Activated CD4-positive, alpha-beta T cell treated with anti-CD3 and anti-CD28 coated beads for 36 hours (primary cell): ENCODE data around the gene FGF4. TPM values are rescaled to one million over a fixed set of nuclear protein-coding genes. Genes with fewer than 3 reads are reported as not detected.

ENCODE experiments used
- ATAC-seq: fragments of 200-7000 bp; cut with Tn5 transposase; one replicate; pipeline ENCODE4 v1.10.0; 2021; ENCODE audit warnings: mild to moderate bottlenecking, moderate library complexity
- CTCF ChIA-PET: fragments of 350-600 bp; sonication (Branson Sonifier 250); formaldehyde crosslinking; loops from one replicate; lab custom pipeline; 2021; ENCODE audit warnings: antibody characterized with exemption; lab: Charles Lee
- POLR2A ChIA-PET: fragments of 350-600 bp; sonication (Branson Sonifier 250); formaldehyde crosslinking; loops from one replicate; lab custom pipeline; 2021; ENCODE audit warnings: antibody characterized with exemption, inconsistent platforms; lab: Charles Lee
- DNase-seq: peaks from one replicate; pipeline ENCODE4 v3.0.0-alpha.2; 2020
- H3K27ac Mint-ChIP-seq: one replicate; pipeline ENCODE4 v1.8.0; 2021; ENCODE audit warnings: mixed read lengths
- H3K27me3 Mint-ChIP-seq: one replicate; pipeline ENCODE4 v1.8.0; 2021; ENCODE audit warnings: mixed read lengths
- H3K36me3 Mint-ChIP-seq: one replicate; pipeline ENCODE4 v1.8.0; 2021; ENCODE audit warnings: low read depth, mixed read lengths
- H3K4me1 Mint-ChIP-seq: one replicate; pipeline ENCODE4 v1.8.0; 2021; ENCODE audit warnings: mixed read lengths
- H3K4me3 Mint-ChIP-seq: one replicate; pipeline ENCODE4 v1.8.0; 2021; ENCODE audit warnings: mild to moderate bottlenecking, moderate library complexity, mixed read lengths
- H3K9me3 Mint-ChIP-seq: one replicate; pipeline ENCODE4 v1.8.0; 2021; ENCODE audit warnings: low read depth, mixed read lengths
- intact Hi-C, 2 experiments: fragments of 100-400 bp; cut with DNase I in 1 of 2; cut with micrococcal nuclease in 1 of 2; formaldehyde crosslinking; loops; one replicate each; pipeline versions ENCODE4 v1.14.2 to v1.15.1; 2022 to 2024; cut with DNase I, micrococcal nuclease
- total RNA-seq, 2 experiments: library from RNA; stranded (reverse); gene quantifications; one replicate each; pipeline ENCODE4 v1.2.3, GENCODE V29; 2021

FGF4 gene
- total RNA-seq, 2 experiments from 2014 or later: not detected

DNA sequence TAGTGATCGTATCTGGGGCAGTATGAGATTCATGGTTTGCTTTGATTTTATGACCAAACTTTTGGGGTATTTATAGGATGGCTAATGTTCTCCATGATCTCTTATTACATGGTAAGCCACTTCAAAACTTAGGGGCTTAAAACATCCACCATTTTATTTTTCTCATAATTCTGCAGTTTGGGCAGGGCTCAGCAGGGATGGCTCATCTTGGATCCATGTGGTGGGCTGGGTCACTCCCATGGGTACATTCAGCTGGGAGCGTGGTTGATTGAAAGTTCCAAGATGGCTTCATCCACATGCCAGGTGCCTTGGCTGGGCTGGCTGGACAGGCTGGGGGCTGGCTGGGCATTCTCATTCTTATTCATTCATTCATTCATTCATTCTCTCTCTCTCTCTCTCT, 40.8 kb downstream of the FGF4 start:
- no peak for ATAC-seq
- Mint-ChIP-seq H3K4me3 (no peak overlapping the region), H3K36me3 (peaks cover 4% of the 10 kb centered on the region), H3K27ac (no peak overlapping the region), H3K4me1 (no peaks in the 10 kb centered on the region), H3K27me3 (peaks cover 17% of the 10 kb centered on the region), H3K9me3 (peaks cover 9% of the 10 kb centered on the region)
- ChIA-PET POLR2A (no interaction called here), CTCF (no interaction called here)
- intact Hi-C loops: no loop called here
- DNase-seq: no peak

DNA sequence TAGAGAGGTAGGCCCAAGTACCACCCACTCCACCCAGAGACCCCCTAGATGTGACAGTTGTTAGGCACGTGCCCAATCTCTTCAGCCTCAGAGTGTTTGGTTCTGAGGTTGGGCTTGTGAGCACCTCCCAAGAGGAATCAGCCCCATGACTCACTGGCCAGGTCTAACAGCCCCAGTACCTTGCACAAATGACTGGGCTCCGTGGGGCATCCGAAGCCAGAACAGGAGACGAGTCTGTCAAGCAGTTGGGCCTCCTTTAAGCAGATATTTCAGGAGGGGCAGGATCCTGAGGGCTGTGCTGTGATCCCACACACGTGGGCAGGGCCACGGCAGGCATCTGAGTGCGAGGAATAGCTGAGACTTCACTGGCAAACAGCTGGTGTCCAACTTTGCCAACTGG, 42.2 kb downstream of the FGF4 start:
- POLR2A ChIA-PET: interaction anchor here (0.7 kb wide), 1 partner anchor 100 kb away, joined by 3 read pairs; no protein-coding TSS in a partner anchor
- DNase-seq: no peak
- CTCF ChIA-PET: no interaction called here
- peaks cover 19% of the 10 kb centered on the region for H3K27me3 Mint-ChIP-seq
- no peaks in the 10 kb centered on the region for H3K4me1 Mint-ChIP-seq
- no peak overlapping the region for H3K27ac Mint-ChIP-seq
- peaks cover 9% of the 10 kb centered on the region for H3K9me3 Mint-ChIP-seq
- H3K36me3 Mint-ChIP-seq: peaks cover 4% of the 10 kb centered on the region
- no peak for ATAC-seq
- H3K4me3 Mint-ChIP-seq: no peak overlapping the region
- intact Hi-C loops: no loop called here

DNA sequence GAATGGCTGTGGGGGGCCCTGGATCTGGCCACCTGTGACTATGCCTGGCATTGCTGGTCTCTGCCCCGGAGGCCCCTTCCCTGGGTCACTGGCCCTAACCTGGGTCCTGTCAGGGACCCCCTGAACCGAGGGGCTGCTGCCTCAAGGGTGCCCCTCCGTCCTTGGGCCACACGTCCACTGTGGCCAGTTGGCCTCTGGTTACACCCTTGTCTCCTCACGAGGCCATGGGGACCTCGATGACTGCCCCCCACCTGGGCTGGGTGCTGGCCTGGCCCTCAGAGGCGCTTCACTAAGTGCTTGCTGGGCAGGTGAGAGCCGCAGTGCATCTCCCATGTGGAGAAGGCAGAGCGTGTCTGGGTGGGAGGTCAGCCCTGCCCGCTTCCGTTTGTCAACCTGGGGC, 44.0 kb downstream of the FGF4 start:
- CTCF ChIA-PET: no interaction called here
- Mint-ChIP-seq H3K27ac (no peak overlapping the region), H3K4me1 (no peaks in the 10 kb centered on the region), H3K36me3 (peaks cover 4% of the 10 kb centered on the region), H3K27me3 (peaks cover 21% of the 10 kb centered on the region), H3K9me3 (peaks cover 9% of the 10 kb centered on the region), H3K4me3 (no peak overlapping the region)
- POLR2A ChIA-PET: no interaction called here
- no peak for DNase-seq
- intact Hi-C loops: no loop called here
- ATAC-seq: no peak

DNA sequence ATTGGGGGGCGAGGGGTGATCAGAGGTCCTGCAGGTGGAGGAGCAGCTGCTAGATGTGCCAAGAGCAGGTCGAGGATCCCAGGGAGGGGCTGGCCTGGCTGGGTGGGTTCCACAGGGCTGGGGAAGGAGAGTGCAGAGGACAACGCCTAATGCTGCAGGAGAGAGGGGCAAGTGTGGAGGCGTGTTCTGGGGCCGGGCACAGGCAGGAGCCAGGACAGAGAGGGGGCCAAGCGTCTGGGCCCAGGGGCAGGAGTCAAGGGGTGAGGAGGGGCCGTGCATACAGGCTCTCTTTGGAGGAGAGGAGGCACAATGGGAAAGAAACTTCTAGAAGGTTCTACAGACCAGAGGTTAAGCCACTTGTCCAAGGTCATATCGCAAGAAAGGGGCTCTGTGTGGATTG, 44.6 kb downstream of the FGF4 start:
- no peak overlapping the region for H3K4me3 Mint-ChIP-seq
- CTCF ChIA-PET: no interaction called here
- intact Hi-C loops: no loop called here
- ATAC-seq: no peak
- H3K9me3 Mint-ChIP-seq: peaks cover 9% of the 10 kb centered on the region
- DNase-seq: no peak
- no peak overlapping the region for H3K27ac Mint-ChIP-seq
- peaks cover 25% of the 10 kb centered on the region for H3K27me3 Mint-ChIP-seq
- peaks cover 4% of the 10 kb centered on the region for H3K36me3 Mint-ChIP-seq
- POLR2A ChIA-PET: no interaction called here
- no peaks in the 10 kb centered on the region for H3K4me1 Mint-ChIP-seq

DNA sequence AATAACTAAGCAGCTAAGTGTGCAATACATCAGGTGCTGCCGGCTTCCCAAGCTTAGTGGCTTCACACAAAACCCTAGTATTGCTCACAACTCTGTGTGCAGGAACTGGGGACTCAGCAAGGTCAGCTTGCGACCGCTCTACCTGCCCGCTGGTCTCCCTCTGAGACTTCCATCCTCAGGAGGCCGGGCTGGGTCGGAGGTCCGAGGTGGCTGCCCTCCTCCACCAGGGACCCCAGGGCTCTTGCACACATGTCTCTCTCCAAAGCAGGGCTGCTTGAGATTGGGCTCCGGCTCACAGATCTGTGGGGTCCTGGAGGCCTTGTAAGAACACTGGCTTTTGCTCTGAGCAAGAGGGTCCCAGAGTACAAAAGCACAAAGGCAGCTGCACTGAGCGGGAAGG, 45.9 kb downstream of the FGF4 start:
- peaks cover 4% of the 10 kb centered on the region for H3K9me3 Mint-ChIP-seq
- POLR2A ChIA-PET: no interaction called here
- CTCF ChIA-PET: no interaction called here
- H3K4me3 Mint-ChIP-seq: no peak overlapping the region
- peaks cover 1% of the 10 kb centered on the region for H3K36me3 Mint-ChIP-seq
- H3K27me3 Mint-ChIP-seq: peaks cover 28% of the 10 kb centered on the region
- H3K4me1 Mint-ChIP-seq: no peaks in the 10 kb centered on the region
- no peak overlapping the region for H3K27ac Mint-ChIP-seq
- intact Hi-C loops: no loop called here
- DNase-seq (no peak), ATAC-seq (no peak)

DNA sequence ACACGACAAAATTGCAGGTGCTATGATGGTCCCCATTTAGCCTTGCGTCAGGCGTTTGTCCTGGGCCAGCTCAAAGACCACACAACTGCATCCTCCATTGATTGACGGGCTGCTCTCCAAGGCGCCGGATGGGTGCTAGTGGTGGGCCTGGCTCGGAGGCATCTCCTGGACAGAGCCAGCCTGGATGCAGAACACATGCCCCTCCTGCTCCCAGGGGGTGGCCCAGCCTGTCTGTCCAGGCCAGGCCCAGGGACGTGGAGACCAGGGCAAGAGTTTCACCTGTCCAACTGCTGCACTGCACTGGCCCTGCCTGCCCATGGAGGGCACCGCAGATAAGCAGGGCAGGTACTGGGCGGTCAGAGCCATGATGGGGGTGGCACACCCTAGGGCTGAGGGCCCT, 47.9 kb downstream of the FGF4 start:
- H3K4me1 Mint-ChIP-seq: no peaks in the 10 kb centered on the region
- no peak for DNase-seq
- H3K4me3 Mint-ChIP-seq: no peak overlapping the region
- H3K27me3 Mint-ChIP-seq: peaks cover 37% of the 10 kb centered on the region
- H3K9me3 Mint-ChIP-seq: no peaks in the 10 kb centered on the region
- no peak for ATAC-seq
- ChIA-PET POLR2A (no interaction called here), CTCF (no interaction called here)
- intact Hi-C loops: no loop called here
- peaks cover 1% of the 10 kb centered on the region for H3K36me3 Mint-ChIP-seq
- H3K27ac Mint-ChIP-seq: no peak overlapping the region

DNA sequence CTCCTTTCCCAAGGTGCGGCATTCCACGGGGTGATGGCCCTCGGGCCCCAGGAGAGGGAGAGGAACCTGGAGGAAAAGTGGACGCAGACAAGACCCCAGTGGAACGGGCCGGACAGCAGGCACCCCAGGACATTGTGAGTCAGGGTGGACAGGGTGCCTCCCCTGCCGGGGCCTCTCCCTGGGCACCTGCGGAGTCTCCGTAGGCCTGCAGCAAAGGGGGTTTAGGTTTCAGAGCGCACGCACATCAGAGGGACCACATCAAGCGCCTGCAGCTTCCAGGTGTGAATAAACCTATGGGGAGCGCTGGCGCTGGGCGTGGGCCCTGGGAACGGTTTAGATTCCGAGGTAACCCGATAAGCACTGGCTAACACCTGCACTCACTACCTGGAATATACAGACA, 48.7 kb downstream of the FGF4 start:
- no peaks in the 10 kb centered on the region for H3K4me1 Mint-ChIP-seq
- peaks cover 1% of the 10 kb centered on the region for H3K36me3 Mint-ChIP-seq
- H3K9me3 Mint-ChIP-seq: no peaks in the 10 kb centered on the region
- no peak overlapping the region for H3K27ac Mint-ChIP-seq
- intact Hi-C loops: no loop called here
- ChIA-PET CTCF (no interaction called here), POLR2A (no interaction called here)
- DNase-seq: no peak
- no peak overlapping the region for H3K4me3 Mint-ChIP-seq
- H3K27me3 Mint-ChIP-seq: peaks cover 41% of the 10 kb centered on the region
- ATAC-seq: no peak

DNA sequence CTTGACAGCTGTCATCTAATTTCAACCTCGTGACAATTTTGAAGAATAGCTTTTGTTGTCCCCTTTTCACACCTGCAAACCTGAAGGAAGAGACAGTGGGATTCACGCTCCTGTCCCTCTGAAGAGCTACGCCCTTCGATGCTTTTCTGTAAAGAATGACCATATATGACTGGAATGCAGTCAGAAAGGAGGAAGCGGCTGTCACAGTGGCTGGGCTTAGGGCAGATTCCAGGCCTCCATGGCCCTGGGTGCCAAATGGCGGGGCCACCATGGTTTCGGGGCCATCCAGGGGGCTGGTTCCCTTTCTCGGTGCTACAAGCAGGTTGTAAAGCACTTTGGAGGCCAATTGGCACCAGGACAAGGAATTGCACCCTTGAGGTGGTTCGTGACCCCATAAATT, 49.1 kb downstream of the FGF4 start:
- Mint-ChIP-seq H3K36me3 (peaks cover 1% of the 10 kb centered on the region), H3K27ac (no peak overlapping the region), H3K4me3 (no peak overlapping the region), H3K27me3 (peaks cover 44% of the 10 kb centered on the region), H3K4me1 (no peaks in the 10 kb centered on the region), H3K9me3 (no peaks in the 10 kb centered on the region)
- DNase-seq (no peak), ATAC-seq (no peak)
- ChIA-PET POLR2A (no interaction called here), CTCF (no interaction called here)
- intact Hi-C loops: no loop called here

DNA sequence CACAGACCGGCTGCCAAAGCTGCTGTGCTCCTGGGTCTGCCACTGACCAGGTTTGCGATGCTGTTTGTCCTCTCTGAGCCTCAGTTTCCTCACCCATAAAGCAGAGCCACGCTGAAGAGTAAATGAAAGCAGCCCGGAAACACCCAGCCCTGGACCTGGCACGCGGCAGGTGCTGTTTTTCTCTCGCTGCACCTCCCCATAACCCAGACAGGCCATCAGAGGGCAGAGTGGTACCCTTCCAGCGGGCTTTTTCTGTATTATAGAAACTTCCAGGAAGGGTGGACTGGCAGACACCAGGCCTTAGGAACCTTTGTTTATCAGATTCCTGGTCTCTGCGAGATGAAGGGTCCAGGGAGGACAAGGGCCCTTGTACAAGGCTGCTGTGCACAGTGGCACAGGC, 53.4 kb downstream of the FGF4 start:
- Mint-ChIP-seq H3K27ac (no peak overlapping the region), H3K9me3 (no peaks in the 10 kb centered on the region), H3K36me3 (no peaks in the 10 kb centered on the region), H3K4me1 (no peaks in the 10 kb centered on the region), H3K4me3 (no peak overlapping the region), H3K27me3 (peaks cover 50% of the 10 kb centered on the region)
- no peak for ATAC-seq
- CTCF ChIA-PET: no interaction called here
- POLR2A ChIA-PET: no interaction called here
- intact Hi-C loops: no loop called here
- DNase-seq: no peak

DNA sequence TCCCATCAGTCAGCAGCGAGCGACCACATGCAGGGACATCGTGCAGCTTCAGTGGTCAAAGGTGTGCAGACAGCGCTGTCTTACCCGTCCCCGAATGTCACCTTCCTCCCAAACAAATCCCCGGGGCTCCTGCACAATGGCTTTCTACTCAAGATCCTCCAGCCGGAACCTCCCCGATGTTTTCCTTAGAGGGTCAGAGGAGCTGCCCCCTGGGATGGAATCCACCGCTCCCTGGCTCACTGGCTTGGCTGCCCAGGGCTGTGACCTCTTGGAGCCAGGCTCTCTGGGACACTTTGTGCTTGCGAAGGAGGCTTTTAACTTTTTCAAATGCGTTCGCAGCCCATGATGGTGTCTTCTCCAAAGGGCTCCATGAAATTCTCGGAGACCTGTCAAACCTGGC, 54.0 kb downstream of the FGF4 start:
- POLR2A ChIA-PET: no interaction called here
- no peaks in the 10 kb centered on the region for H3K4me1 Mint-ChIP-seq
- intact Hi-C loops: no loop called here
- no peaks in the 10 kb centered on the region for H3K36me3 Mint-ChIP-seq
- no peak overlapping the region for H3K4me3 Mint-ChIP-seq
- peaks cover 48% of the 10 kb centered on the region for H3K27me3 Mint-ChIP-seq
- CTCF ChIA-PET: interaction anchor here (0.9 kb wide), 1 partner anchor 17 kb away, joined by 3 read pairs; no protein-coding TSS in a partner anchor
- ATAC-seq (no peak), DNase-seq (no peak)
- no peaks in the 10 kb centered on the region for H3K9me3 Mint-ChIP-seq
- no peak overlapping the region for H3K27ac Mint-ChIP-seq

Other genes with a start within 250 kb of the FGF4 start
- under 1 TPM; 0.50 to 0.77 TPM for gene CCND1, start 134.2 kb downstream of the FGF4 start, total RNA-seq
- 10 to 100 TPM; 16.8 to 17.8 TPM for gene LTO1, start 100.0 kb downstream of the FGF4 start, total RNA-seq
- gene FGF19, start 71.3 kb downstream of the FGF4 start, total RNA-seq: under 1 TPM in 1 of 2 experiments, not detected in 1; 0.09 TPM
- not detected for gene FGF3, start 44.1 kb upstream of the FGF4 start, total RNA-seq